ENCODE data around the gene SUFU.
A peak's percentile ranks its signal among the peaks of the same experiment; 100 is the strongest.

The SUFU gene

GRCh38 chr10:102646610-102647442 is 143.1 kb downstream of the SUFU start:
- Histone ChIP-seq H3K9me3 (ENCODE audit: insufficient read depth, low read length) (no peaks in the 10 kb centered on the region), H3K27me3 (ENCODE audit: insufficient read depth, insufficient read length) (no peaks in the 10 kb centered on the region), H3K4me1 (ENCODE audit: insufficient read depth, insufficient read length) (peaks cover 24% of the 10 kb centered on the region), H3K4me3 (ENCODE audit: insufficient read length, low read depth) (peak overlapping the region; percentile 78), H3K9ac (ENCODE audit: insufficient read length, low read depth) (no peak overlapping the region), H3K36me3 (ENCODE audit: insufficient read depth, insufficient read length, low read length) (peaks cover 48% of the 10 kb centered on the region)
- DNase-seq (ENCODE audit: low read depth, low spot score): no peak
- TF ChIP-seq ZNF274 (IDR thresholded peaks at IDR 0.05; ENCODE audit: low read depth, low read length): no peak
- TF ChIP-seq YY1 (IDR thresholded peaks at IDR 0.05; ENCODE audit: insufficient read depth, insufficient read length): no peak
- no peak for TF ChIP-seq SUZ12 (IDR thresholded peaks at IDR 0.05; ENCODE audit: extremely low read depth, insufficient read depth, insufficient read length)

GRCh38 chr10:102647443-102648268 is 143.9 kb downstream of the SUFU start:
- H3K9ac ChIP-seq (ENCODE audit: insufficient read length, low read depth): no peak overlapping the region
- H3K27me3 ChIP-seq (ENCODE audit: insufficient read depth, insufficient read length): no peaks in the 10 kb centered on the region
- no peak overlapping the region for H3K4me3 ChIP-seq (ENCODE audit: insufficient read length, low read depth)
- peaks cover 55% of the 10 kb centered on the region for H3K36me3 ChIP-seq (ENCODE audit: insufficient read depth, insufficient read length, low read length)
- no peak for DNase-seq (ENCODE audit: low read depth, low spot score)
- TF ChIP-seq ZNF274 (IDR thresholded peaks at IDR 0.05; ENCODE audit: low read depth, low read length) (no peak), YY1 (IDR thresholded peaks at IDR 0.05; ENCODE audit: insufficient read depth, insufficient read length) (no peak), SUZ12 (IDR thresholded peaks at IDR 0.05; ENCODE audit: extremely low read depth, insufficient read depth, insufficient read length) (no peak)
- H3K9me3 ChIP-seq (ENCODE audit: insufficient read depth, low read length): no peaks in the 10 kb centered on the region
- peaks cover 24% of the 10 kb centered on the region for H3K4me1 ChIP-seq (ENCODE audit: insufficient read depth, insufficient read length)

- TF ChIP-seq SUZ12 (IDR thresholded peaks at IDR 0.05; ENCODE audit: extremely low read depth, insufficient read depth, insufficient read length): no peak
- TF ChIP-seq ZNF274 (IDR thresholded peaks at IDR 0.05; ENCODE audit: low read depth, low read length): no peak
- Histone ChIP-seq H3K27me3 (ENCODE audit: insufficient read depth, insufficient read length) (no peaks in the 10 kb centered on the region), H3K4me3 (ENCODE audit: insufficient read length, low read depth) (no peak overlapping the region), H3K9me3 (ENCODE audit: insufficient read depth, low read length) (no peaks in the 10 kb centered on the region), H3K4me1 (ENCODE audit: insufficient read depth, insufficient read length) (peaks cover 24% of the 10 kb centered on the region), H3K9ac (ENCODE audit: insufficient read length, low read depth) (peak overlapping the region; percentile 64), H3K36me3 (ENCODE audit: insufficient read depth, insufficient read length, low read length) (peaks cover 59% of the 10 kb centered on the region)
- no peak for DNase-seq (ENCODE audit: low read depth, low spot score)
Observed at GRCh38 chr10:102648269-102648888, 144.6 kb downstream of the SUFU start.

GRCh38 chr10:102648889-102649796 is 145.4 kb downstream of the SUFU start:
- peaks cover 65% of the 10 kb centered on the region for H3K36me3 ChIP-seq (ENCODE audit: insufficient read depth, insufficient read length, low read length)
- DNase-seq (ENCODE audit: low read depth, low spot score): no peak
- H3K9ac ChIP-seq (ENCODE audit: insufficient read length, low read depth): peak overlapping the region; percentile 64
- peaks cover 24% of the 10 kb centered on the region for H3K4me1 ChIP-seq (ENCODE audit: insufficient read depth, insufficient read length)
- TF ChIP-seq SUZ12 (IDR thresholded peaks at IDR 0.05; ENCODE audit: extremely low read depth, insufficient read depth, insufficient read length): no peak
- TF ChIP-seq ZNF274 (IDR thresholded peaks at IDR 0.05; ENCODE audit: low read depth, low read length): no peak
- TF ChIP-seq YY1 (IDR thresholded peaks at IDR 0.05; ENCODE audit: insufficient read depth, insufficient read length): no peak
- H3K4me3 ChIP-seq (ENCODE audit: insufficient read length, low read depth): no peak overlapping the region
- no peaks in the 10 kb centered on the region for H3K9me3 ChIP-seq (ENCODE audit: insufficient read depth, low read length)
- no peaks in the 10 kb centered on the region for H3K27me3 ChIP-seq (ENCODE audit: insufficient read depth, insufficient read length)

GRCh38 chr10:102649797-102650654 is 146.3 kb downstream of the SUFU start:
- peak overlapping the region; percentile 64 for H3K9ac ChIP-seq (ENCODE audit: insufficient read length, low read depth)
- no peaks in the 10 kb centered on the region for H3K9me3 ChIP-seq (ENCODE audit: insufficient read depth, low read length)
- TF ChIP-seq SUZ12 (IDR thresholded peaks at IDR 0.05; ENCODE audit: extremely low read depth, insufficient read depth, insufficient read length) (no peak), ZNF274 (IDR thresholded peaks at IDR 0.05; ENCODE audit: low read depth, low read length) (no peak), YY1 (IDR thresholded peaks at IDR 0.05; ENCODE audit: insufficient read depth, insufficient read length) (no peak)
- H3K36me3 ChIP-seq (ENCODE audit: insufficient read depth, insufficient read length, low read length): peaks cover 66% of the 10 kb centered on the region
- H3K4me3 ChIP-seq (ENCODE audit: insufficient read length, low read depth): no peak overlapping the region
- H3K27me3 ChIP-seq (ENCODE audit: insufficient read depth, insufficient read length): no peaks in the 10 kb centered on the region
- peaks cover 22% of the 10 kb centered on the region for H3K4me1 ChIP-seq (ENCODE audit: insufficient read depth, insufficient read length)
- DNase-seq (ENCODE audit: low read depth, low spot score): no peak
